Endothelial cell of umbilical vein (primary cell): Measurements from ENCODE around the gene ABR. TPM values are rescaled to one million over a fixed set of nuclear protein-coding genes. Genes with fewer than 3 reads are reported as not detected.

ENCODE experiments used
- BruUV-seq: library from RNA; stranded (reverse); fragments of 400-500 nt; replicated peaks from 2 replicates; lab custom pipeline; 2021; lab: Mats Ljungman, UMichigan
- CTCF ChIA-PET: fragments of 300-600, 350-600 bp; sonication (Branson Sonifier 250); formaldehyde crosslinking; loops from one replicate; lab custom pipeline; 2021; ENCODE audit warnings: antibody characterized with exemption, inconsistent platforms; lab: Charles Lee
- POLR2A ChIA-PET: fragments of 300-600, 350-600 bp; sonication (Branson Sonifier 250); formaldehyde crosslinking; loops from one replicate; lab custom pipeline; 2021; ENCODE audit warnings: antibody characterized with exemption, inconsistent platforms; lab: Charles Lee
- DNase-seq: peaks from one replicate; pipeline ENCODE4 v3.0.0-alpha.2; 2011; ENCODE audit warnings: low read depth, low spot score
- FAIRE-seq: peaks from 2 replicates; lab custom pipeline; 2011; peaks lifted over from hg19 to GRCh38; lab: Jason Lieb, UNC
- H2AFZ ChIP-seq: 2 replicates; pipeline ENCODE4 v1.6.0; 2012; ENCODE audit warnings: low read depth, low read length, control low read depth, inconsistent platforms
- H3K27ac ChIP-seq: 2 replicates; pipeline ENCODE4 v1.5.1; 2011; ENCODE audit warnings: low read depth, mild to moderate bottlenecking, control low read depth, low read length, moderate library complexity; ENCODE audit not compliant: insufficient read depth
- H3K27me3 ChIP-seq, 2 experiments: 2 replicates each; pipeline versions ENCODE4 v1.6.0 to v1.6.1; 2011; ENCODE audit warnings: low read length in 2 of 2, mixed read lengths in 1 of 2; ENCODE audit not compliant: control insufficient read depth in 2 of 2, insufficient read depth in 2 of 2
- H3K36me3 ChIP-seq, 2 experiments: 2 replicates in 1 of 2; 3 replicates in 1 of 2; pipeline ENCODE4 v1.5.1; 2011; ENCODE audit warnings: low read length in 2 of 2, mild to moderate bottlenecking in 1 of 2, moderate library complexity in 1 of 2; ENCODE audit not compliant: control insufficient read depth in 2 of 2, insufficient read depth in 2 of 2; ENCODE audit errors: extremely low read depth in 1 of 2
- H3K4me1 ChIP-seq: 3 replicates; pipeline ENCODE4 v1.5.1; 2011; ENCODE audit warnings: mild to moderate bottlenecking, low read length; ENCODE audit not compliant: control insufficient read depth, insufficient read depth; ENCODE audit errors: extremely low read depth
- H3K4me2 ChIP-seq: 2 replicates; pipeline ENCODE4 v1.6.1; 2011; ENCODE audit warnings: low read length, control low read depth, mixed read lengths; ENCODE audit not compliant: insufficient read depth
- H3K4me3 ChIP-seq, 3 experiments: fragments of 200-600 bp in 1 of 3; sonication (generic), shearing (Covaris generic) in 1 of 3; replicated peaks in 1 of 3; 2 replicates each; pipeline ENCODE4 v1.5.1; 2011 to 2016; ENCODE audit warnings: control low read depth in 3 of 3, low read length in 3 of 3, mild to moderate bottlenecking in 2 of 3, inconsistent platforms in 1 of 3, low read depth in 1 of 3, moderate library complexity in 1 of 3; ENCODE audit not compliant: insufficient read depth in 1 of 3
- H3K79me2 ChIP-seq: 2 replicates; pipeline ENCODE4 v1.6.0; 2012; ENCODE audit warnings: low read length, inconsistent platforms; ENCODE audit not compliant: control insufficient read depth, insufficient read depth
- H3K9ac ChIP-seq: replicated peaks from 2 replicates; pipeline ENCODE3; 2011; ENCODE audit warnings: low read length, control low read depth; ENCODE audit not compliant: insufficient read depth; ENCODE audit errors: extremely low read depth
- H3K9me1 ChIP-seq: replicated peaks from 3 replicates; pipeline ENCODE4 v1.6.0; 2011; ENCODE audit warnings: mild to moderate bottlenecking, low read length; ENCODE audit not compliant: control insufficient read depth, insufficient read depth; ENCODE audit errors: extremely low read depth
- H3K9me3 ChIP-seq: replicated peaks from 2 replicates; pipeline ENCODE4 v1.5.1; 2012; ENCODE audit warnings: low read length, inconsistent platforms; ENCODE audit not compliant: control insufficient read depth, insufficient read depth
- H4K20me1 ChIP-seq: replicated peaks from 2 replicates; pipeline ENCODE3; 2011; ENCODE audit warnings: mild to moderate bottlenecking, low read length; ENCODE audit not compliant: control insufficient read depth, insufficient read depth; ENCODE audit errors: extremely low read depth
- CTCF ChIP-seq, 2 donors: IDR thresholded peaks; 1 replicate in 1 of 2; 2 replicates in 1 of 2; pipeline ENCODE4 v1.5.1; 2011; ENCODE audit warnings: low read length in 2 of 2, mild to moderate bottlenecking in 2 of 2, moderate library complexity in 2 of 2, control low read depth in 1 of 2, inconsistent platforms in 1 of 2, low read depth in 1 of 2; ENCODE audit not compliant: insufficient read depth in 1 of 2; ENCODE audit errors: extremely low read depth in 1 of 2
- EZH2 ChIP-seq: IDR thresholded peaks from 2 replicates; pipeline ENCODE4 v1.6.1; 2012; ENCODE audit warnings: borderline replicate concordance, low read depth, mild to moderate bottlenecking, moderate library complexity, low read length, inconsistent platforms; ENCODE audit not compliant: severe bottlenecking
- FOS ChIP-seq: IDR thresholded peaks from 2 replicates; pipeline ENCODE4 v1.6.1; 2011; ENCODE audit warnings: mild to moderate bottlenecking, low read length, moderate library complexity, borderline replicate concordance; ENCODE audit not compliant: insufficient read depth
- GATA2 ChIP-seq: IDR thresholded peaks from 2 replicates; pipeline ENCODE4 v1.7.0; 2011; ENCODE audit warnings: low read depth, mild to moderate bottlenecking, moderate library complexity, mixed read lengths, low read length; ENCODE audit not compliant: insufficient read length, insufficient read depth
- JUN ChIP-seq: IDR thresholded peaks from 2 replicates; pipeline ENCODE4 v1.6.1; 2011; ENCODE audit warnings: borderline replicate concordance, low read depth; ENCODE audit not compliant: insufficient read length, insufficient read depth
- MYC ChIP-seq: IDR thresholded peaks from one replicate; pipeline ENCODE4 v1.6.1; 2011; ENCODE audit warnings: mild to moderate bottlenecking, low read depth, low read length
- POLR2A ChIP-seq: IDR thresholded peaks from 2 replicates; pipeline ENCODE4 v1.6.1; 2012; ENCODE audit warnings: low read depth, mild to moderate bottlenecking, control low read depth, low read length
- POLR2AphosphoS5 ChIP-seq: IDR thresholded peaks from 2 replicates; pipeline ENCODE4 v1.6.1; 2012; ENCODE audit warnings: low read depth, mild to moderate bottlenecking, control low read depth, low read length, moderate library complexity; ENCODE audit not compliant: insufficient read depth
- dilution Hi-C: fragments of 300-500 bp; cut with MboI; formaldehyde crosslinking; loops from one replicate; pipeline ENCODE4 v1.15.0; 2019; ENCODE audit warnings: low sequenced_read_pairs; ENCODE audit not compliant: extremely low pct_ligation_motif_present
- intact Hi-C: fragments of 100-400 bp; cut with micrococcal nuclease; formaldehyde crosslinking; loops from one replicate; pipeline ENCODE4 v1.10.0; 2022
- polyA plus RNA-seq, 4 experiments: library from polyadenylated mRNA; depleted of rRNA in 3 of 4; stranded (reverse) in 3 of 4; unstranded in 1 of 4; fragments of >200 nt; gene quantifications; 2 replicates each; pipeline versions ENCODE4 v1.2.1 to v1.2.3, GENCODE V29; 2011 to 2012; ENCODE audit warnings: missing spikeins in 1 of 4
- total RNA-seq: library from RNA; stranded (reverse); gene quantifications from 2 replicates; pipeline ENCODE4 v1.2.3, GENCODE V29; 2021
- TF ChIP-seq, protein P1 (sequence below): IDR thresholded peaks from 2 replicates; pipeline ENCODE4 v1.6.1; 2011; ENCODE audit not compliant: insufficient read depth, insufficient read length

ABR gene
- total and polyA plus RNA-seq, 2 donors (not counting 3 experiments of a cell fraction or from before 2014, with no cell fraction given): 83.5 to 96.8 TPM

GRCh38 chr17:1177016-1177700 lies 2.6 kb downstream of the ABR start:
- POLR2A ChIA-PET: no interaction called here
- CTCF ChIA-PET: interaction anchor here (0.8 to 4.1 kb wide), 8 partner anchors 10 to 298 kb away, joined by 3 to 26 read pairs (median 4); no protein-coding TSS in a partner anchor
- intact Hi-C loops (no loop called here), dilution Hi-C loops (no loop called here)
- no peaks in the 10 kb centered on the region for H4K20me1 ChIP-seq
- H3K4me2 ChIP-seq: no peak overlapping the region
- no peaks in the 10 kb centered on the region for H3K9me1 ChIP-seq
- no peak overlapping the region for H3K4me3 ChIP-seq
- FAIRE-seq: peak; percentile 47
- BruUV-seq: no TSS peak
- H3K9ac ChIP-seq: no peak overlapping the region
- H2AFZ ChIP-seq: no peak overlapping the region
- TF ChIP-seq, protein P1, sequence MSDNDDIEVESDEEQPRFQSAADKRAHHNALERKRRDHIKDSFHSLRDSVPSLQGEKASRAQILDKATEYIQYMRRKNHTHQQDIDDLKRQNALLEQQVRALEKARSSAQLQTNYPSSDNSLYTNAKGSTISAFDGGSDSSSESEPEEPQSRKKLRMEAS: no peak
- TF ChIP-seq GATA2: no peak
- TF ChIP-seq POLR2A: no peak
- no peak for TF ChIP-seq CTCF (IDR thresholded peaks at IDR 0.05; ENCODE audit: extremely low read depth in 1 of 2, insufficient read depth in 1 of 2, low read depth in 1 of 2, low read length in 2 of 2)
- no peak for TF ChIP-seq POLR2AphosphoS5
- TF ChIP-seq FOS: no peak
- TF ChIP-seq EZH2: no peak
- TF ChIP-seq MYC: no peak
- TF ChIP-seq JUN: no peak
- H3K27me3 ChIP-seq: no peaks in the 10 kb centered on the region
- H3K36me3 ChIP-seq: no peaks in the 10 kb centered on the region
- H3K27ac ChIP-seq: no peak overlapping the region
- no peaks in the 10 kb centered on the region for H3K79me2 ChIP-seq
- H3K9me3 ChIP-seq: no peaks in the 10 kb centered on the region
- H3K4me1 ChIP-seq: peaks cover 7% of the 10 kb centered on the region
- DNase-seq: no peak
